Measurements from ENCODE around the gene NSG2. TPM values are rescaled to one million over a fixed set of nuclear protein-coding genes. Genes with fewer than 3 reads are reported as not detected.

NSG2 gene
- total RNA-seq (2012; rRNA removed) (not detected in 2 replicates), polyA plus RNA-seq (2012; rRNA removed) (not detected in 2 replicates), Bru-seq, nascent RNA (percentile 3 among the genes with signal in this experiment), BruChase-seq, experiment 1, labeled RNA remaining after a 6-hour chase (percentile 10 among the genes with signal in this experiment), BruChase-seq, experiment 2, labeled RNA remaining after a 2-hour chase (percentile 5 among the genes with signal in this experiment)
- polyA plus RNA-seq (2012; cell fraction: cytosol; rRNA removed): not detected in 2 replicates
- 0.04 and 0.08 TPM in 2 replicates for polyA plus RNA-seq (2012; cell fraction: nucleus; rRNA removed; ENCODE audit: low replicate concordance)
- long read RNA-seq: 0 reads

- ChIA-PET POLR2A (ENCODE audit: unreplicated experiment) (no interaction called here), CTCF (interaction anchor here (0.7 to 1.0 kb wide), 2 partner anchors 10 to 266 kb away, joined by 5 to 6 read pairs; no protein-coding TSS in a partner anchor)
- H2AK5ac ChIP-seq (ENCODE audit: low read depth, low read length): no peak within 1 kb of the TSS
- no peak within 1 kb of the TSS for H3K4me3 ChIP-seq (ENCODE audit: insufficient read depth, low read depth, low read length)
- no peak within 1 kb of the TSS for H3K18ac ChIP-seq (ENCODE audit: low read depth, low read length)
- no peak within 1 kb of the TSS for H3K4ac ChIP-seq (ENCODE audit: low read depth, low read length)
- no peaks in the 10 kb centered on the region for H3K36me3 ChIP-seq (ENCODE audit: control insufficient read depth, insufficient read depth, low read length)
- in situ Hi-C loops (cut with MboI; ENCODE audit: low sequenced_read_pairs) (no loop called here), dilution Hi-C loops (cut with HindIII; ENCODE audit: low sequenced_read_pairs, unreplicated experiment) (no loop called here), intact Hi-C loops (cut with micrococcal nuclease) (loop anchor here (1.0 kb wide), 1 partner anchor 267 kb away; no protein-coding TSS in a partner anchor)
- WGBS, 2 experiments (ENCODE audit: extremely low coverage in 2 of 2, insufficient read length in 1 of 2): 10% methylated on average over 8 of the region's 17 CpGs; no CpG with 5 or more reads in 1 of the 2 experiments
- H3K4me2 ChIP-seq (ENCODE audit: low read depth, low read length): no peak within 1 kb of the TSS
- no TSS peak for BruUV-seq (replicated peaks)
- H2AK9ac ChIP-seq (replicated peaks; ENCODE audit: low read depth, low read length, poor library complexity): no peak within 1 kb of the TSS
- H3K4me1 ChIP-seq (ENCODE audit: control insufficient read depth, insufficient read depth, low read length): no peaks in the 10 kb centered on the region
- no peak within 1 kb of the TSS for H4K8ac ChIP-seq (ENCODE audit: low read depth in 2 of 2, low read length in 2 of 2)
- H4K5ac ChIP-seq (ENCODE audit: low read depth, low read length): no peak within 1 kb of the TSS
- H3K9ac ChIP-seq (ENCODE audit: low read depth, low read length): no peak within 1 kb of the TSS
- no peak within 1 kb of the TSS for H3K23ac ChIP-seq (ENCODE audit: low read depth, low read length)
- H3K14ac ChIP-seq (replicated peaks; ENCODE audit: low read depth, low read length): no peak within 1 kb of the TSS
- no peak within 1 kb of the TSS for H2BK5ac ChIP-seq (ENCODE audit: low read depth, low read length, poor library complexity, severe bottlenecking)
- peak; percentile 75 for DNase-seq
- no peak within 1 kb of the TSS for H2BK120ac ChIP-seq (ENCODE audit: low read depth, low read length)
- H3K9me1 ChIP-seq (ENCODE audit: insufficient read depth, low read length): no peaks in the 10 kb centered on the region
- H3K27ac ChIP-seq (ENCODE audit: insufficient read depth, low read length): no peak within 1 kb of the TSS
- TF ChIP-seq RFX5 (IDR thresholded peaks at IDR 0.05; ENCODE audit: low read depth, low read length): no peak
- TF ChIP-seq MAZ (IDR thresholded peaks at IDR 0.05; ENCODE audit: borderline replicate concordance, low read depth, low read length): peak; percentile 73; the same call in 1 of the 2 replicates
- TF ChIP-seq SMC3 (IDR thresholded peaks at IDR 0.05; ENCODE audit: low read depth, low read length): 0 out of 2 replicates have a peak, but pooled peaks have one; percentile 25
- no peak for TF ChIP-seq NFE2L2 (IDR thresholded peaks at IDR 0.05; ENCODE audit: low read depth, low read length)
- TF ChIP-seq MXI1 (IDR thresholded peaks at IDR 0.05; ENCODE audit: borderline replicate concordance, low read depth, low read length): peak; percentile 87
- peak; percentile 44 for TF ChIP-seq RAD21 (IDR thresholded peaks at IDR 0.05; ENCODE audit: low read length)
- peak; percentile 44 for TF ChIP-seq CTCF (conservative IDR thresholded peaks at IDR 0.05; ENCODE audit: low read depth, low read length)
- no peak within 1 kb of the TSS for H3K56ac ChIP-seq (ENCODE audit: extremely low read depth, insufficient read depth, low read length)
- H3K9me3 ChIP-seq (ENCODE audit: control insufficient read depth, insufficient read depth, low read length): no peaks in the 10 kb centered on the region
- ATAC-seq (ENCODE audit: low read depth): peak; percentile 100
- no peak within 1 kb of the TSS for H2BK20ac ChIP-seq (ENCODE audit: low read depth, low read length)
- no peaks in the 10 kb centered on the region for H3K27me3 ChIP-seq (ENCODE audit: control insufficient read depth, insufficient read depth, low read length)
- no peak within 1 kb of the TSS for H4K91ac ChIP-seq (ENCODE audit: insufficient read depth, low read depth, low read length)
- H4K20me1 ChIP-seq (ENCODE audit: insufficient read depth, low read length): no peaks in the 10 kb centered on the region
- H2AFZ ChIP-seq (replicated peaks; ENCODE audit: low read length, poor library complexity): no peak within 1 kb of the TSS
- H2BK15ac ChIP-seq (ENCODE audit: low read depth, low read length): no peak within 1 kb of the TSS
- no peaks in the 10 kb centered on the region for H3K79me1 ChIP-seq (ENCODE audit: low read depth in 1 of 2, low read length in 2 of 2)
Measured at GRCh38 chr5:174045470-174046025, at the start of gene NSG2. Gene NSG2 (plus strand): TSS chr5:174045706. CDS start chr5:174046756, 1,050 bp downstream.
